IPS-18c (cell line): Measurements from ENCODE around the gene SLC51B.
A peak's percentile ranks its signal among the peaks of the same experiment; 100 is the strongest.
"Not testable (repeated sequence)": the region's sequence is repeated elsewhere in the genome, so short reads cannot be mapped to it uniquely, and the experiment has no call there.

ENCODE experiments used
- H3K4me3 ChIP-seq: 2 replicates; pipeline ENCODE4 v1.7.0; 2013; ENCODE audit warnings: low read depth, mild to moderate bottlenecking, low read length, moderate library complexity; ENCODE audit not compliant: insufficient read depth
- H3K9me3 ChIP-seq: one replicate; pipeline ENCODE4 v1.6.1; 2013; ENCODE audit warnings: mild to moderate bottlenecking, low read length, moderate library complexity; ENCODE audit not compliant: control insufficient read depth, insufficient read depth

SLC51B gene

DNA sequence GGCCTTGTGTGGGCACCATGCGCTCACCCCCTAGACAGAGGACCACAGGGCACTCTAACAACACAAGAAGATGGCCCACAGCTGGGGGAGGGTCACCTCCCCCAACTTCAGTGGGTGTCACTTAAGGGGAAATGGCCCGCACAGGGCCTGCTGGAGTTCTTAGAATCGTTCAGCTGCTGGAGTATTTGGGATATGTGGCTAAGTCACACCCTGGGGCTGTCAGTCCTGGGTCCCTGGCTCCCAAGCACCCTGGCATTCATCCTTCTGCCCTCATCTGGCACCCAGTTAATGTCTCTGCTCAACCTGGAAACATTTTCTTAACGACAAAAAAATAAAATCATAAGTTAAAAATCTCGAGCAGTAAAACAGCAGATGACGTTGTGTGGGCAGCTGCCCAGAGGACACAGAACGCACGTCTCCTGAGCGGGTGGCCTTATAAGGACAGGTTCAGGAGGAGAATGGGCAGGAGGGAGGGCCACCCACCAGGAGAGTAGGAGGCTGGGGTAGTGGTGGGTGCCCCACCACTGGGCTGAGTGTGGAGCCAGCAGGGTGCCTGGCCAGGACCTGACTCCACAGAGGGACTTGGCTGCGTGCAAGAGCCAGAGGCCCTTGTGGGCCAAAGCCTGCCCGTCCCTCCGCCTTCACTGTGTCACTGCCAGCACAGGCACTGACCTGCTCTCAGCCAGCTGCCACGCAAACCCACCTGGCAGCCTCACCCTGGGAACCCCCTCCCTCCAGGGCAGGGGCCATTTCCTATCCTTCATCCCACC lies 42.9 kb downstream of the SLC51B start:
- no peak overlapping the region for H3K4me3 ChIP-seq
- no peaks in the 10 kb centered on the region for H3K9me3 ChIP-seq

DNA sequence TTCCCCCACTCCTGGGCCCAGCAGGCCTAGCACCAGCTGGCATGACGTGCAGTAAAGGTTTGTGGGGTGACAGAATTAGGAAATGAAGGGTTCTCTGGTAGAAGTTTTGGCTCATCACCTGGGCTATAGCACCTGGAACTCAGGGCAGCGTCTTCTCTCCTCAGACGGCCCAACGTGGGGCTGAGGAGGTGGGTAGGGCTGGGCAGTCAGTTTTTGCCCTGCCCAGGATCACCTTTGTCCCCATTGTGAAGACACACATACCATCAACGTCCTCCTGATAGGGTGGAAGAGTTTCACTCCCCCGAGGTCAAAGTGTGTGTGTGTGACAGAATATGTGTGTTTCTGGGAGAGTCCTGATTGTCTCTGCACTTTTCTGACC lies 43.4 kb downstream of the SLC51B start:
- H3K9me3 ChIP-seq: no peaks in the 10 kb centered on the region
- no peak overlapping the region for H3K4me3 ChIP-seq

DNA sequence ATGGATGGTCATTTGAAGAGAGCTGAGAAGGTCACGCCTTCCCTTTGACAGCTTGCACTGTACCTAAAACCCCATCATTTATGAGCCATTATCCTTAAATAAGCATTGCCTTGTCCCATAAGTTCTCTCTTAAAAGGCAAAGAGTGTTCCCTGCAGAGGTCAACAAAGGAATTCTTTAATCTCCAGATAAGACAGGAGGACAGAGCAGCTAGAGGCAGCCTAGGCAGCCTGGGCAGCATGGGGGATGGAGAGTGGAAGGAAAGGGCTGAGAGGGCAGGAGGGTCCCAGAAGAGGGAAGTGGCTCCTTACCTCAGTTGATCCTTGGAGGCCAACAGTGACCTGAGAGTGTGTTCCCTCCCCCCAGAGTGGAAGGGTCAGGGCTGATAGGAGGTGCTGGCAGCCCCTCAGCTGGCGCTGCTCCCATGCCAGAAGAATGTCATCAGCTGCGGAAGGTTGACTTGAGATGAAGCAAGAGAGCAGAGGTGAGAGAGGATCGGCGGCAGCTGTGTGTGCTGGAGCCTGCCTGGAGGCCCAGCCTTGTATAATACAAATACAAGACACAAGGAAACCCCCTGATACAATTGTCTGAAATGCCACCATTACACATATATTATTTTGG lies 44.1 kb downstream of the SLC51B start:
- Histone ChIP-seq H3K4me3 (no peak overlapping the region), H3K9me3 (no peaks in the 10 kb centered on the region)

DNA sequence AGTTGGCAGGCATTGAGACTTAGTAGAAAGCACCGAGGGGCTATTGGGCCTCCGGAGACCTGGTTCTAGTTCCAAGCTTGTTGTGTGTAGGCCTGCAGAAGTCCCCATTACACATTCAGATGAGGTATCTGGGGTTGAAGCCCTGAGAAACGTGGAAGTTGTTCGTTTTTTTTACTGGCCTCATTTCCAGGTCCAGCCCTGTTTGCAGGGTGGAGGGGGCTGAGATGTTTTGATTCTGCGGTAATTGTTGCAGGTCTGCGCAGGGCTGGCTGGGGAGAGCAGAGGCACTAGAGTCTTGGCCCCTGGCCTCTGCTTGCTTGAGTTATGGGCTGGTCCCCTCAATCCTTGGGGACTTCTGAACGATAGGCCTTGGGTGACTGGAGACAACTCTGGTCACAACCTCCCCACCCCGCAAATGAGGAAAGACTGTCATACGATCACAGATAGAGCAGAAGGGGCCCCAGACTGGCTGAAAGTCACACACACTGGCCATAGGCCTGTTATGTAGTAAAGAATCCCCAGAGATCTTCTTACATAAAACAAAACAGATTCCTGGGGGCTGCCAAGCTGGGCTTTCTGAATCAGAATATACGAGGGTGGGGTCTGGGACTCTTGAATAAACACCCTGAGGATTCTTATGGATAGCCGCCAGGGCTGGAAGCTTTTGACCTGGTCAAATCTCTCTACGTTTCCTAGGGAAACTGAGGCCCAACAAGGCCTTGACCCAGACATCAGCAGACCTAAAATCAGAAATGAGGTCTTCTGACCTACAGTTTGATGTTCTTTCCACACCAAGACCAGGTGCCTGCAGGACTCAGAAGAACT lies 47.0 kb downstream of the SLC51B start:
- Histone ChIP-seq H3K9me3 (no peaks in the 10 kb centered on the region), H3K4me3 (no peak overlapping the region)

DNA sequence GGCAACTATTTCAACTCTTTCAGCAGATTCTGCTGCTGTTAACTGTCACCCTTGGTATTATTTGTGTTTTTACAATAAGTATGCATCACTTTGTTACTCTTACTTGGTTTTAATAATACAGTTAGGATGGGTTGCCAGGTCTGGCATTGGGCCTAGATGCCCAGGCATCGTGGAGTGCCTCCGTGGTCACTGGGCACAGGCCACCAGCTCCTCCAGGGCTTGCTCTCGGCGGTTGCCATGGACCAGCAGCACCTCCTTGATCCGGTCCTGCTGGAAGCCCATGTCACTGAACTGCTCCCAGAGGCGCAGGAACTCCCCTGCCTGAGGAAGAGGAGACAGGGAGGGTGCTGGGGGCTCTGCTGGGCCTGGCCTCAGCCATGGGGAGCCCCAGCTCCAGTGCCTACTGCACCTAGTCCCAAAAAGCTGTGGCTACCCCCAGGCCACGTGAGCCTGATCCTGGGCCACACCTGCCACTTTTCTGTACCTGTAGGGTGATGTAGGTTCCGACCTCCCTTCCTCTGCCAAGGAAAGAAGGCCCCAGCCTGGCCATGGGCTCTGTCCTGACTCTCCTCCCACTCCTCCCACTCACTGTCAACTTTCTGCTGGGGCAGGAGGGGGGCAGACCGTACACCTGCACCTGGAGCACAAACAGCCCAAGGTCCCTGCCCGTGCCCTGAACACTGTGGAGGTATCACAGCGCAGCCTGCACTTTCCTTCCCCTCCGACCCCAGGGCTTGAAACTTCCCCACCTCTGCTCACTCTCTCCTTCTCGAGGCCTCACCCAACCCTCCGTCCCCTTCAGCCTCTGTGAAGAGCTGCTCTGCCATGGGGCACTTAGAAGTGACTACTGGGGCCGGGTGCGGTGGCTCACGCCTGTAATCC lies 48.0 kb downstream of the SLC51B start:
- Histone ChIP-seq H3K4me3 (no peak overlapping the region), H3K9me3 (no peaks in the 10 kb centered on the region)

DNA sequence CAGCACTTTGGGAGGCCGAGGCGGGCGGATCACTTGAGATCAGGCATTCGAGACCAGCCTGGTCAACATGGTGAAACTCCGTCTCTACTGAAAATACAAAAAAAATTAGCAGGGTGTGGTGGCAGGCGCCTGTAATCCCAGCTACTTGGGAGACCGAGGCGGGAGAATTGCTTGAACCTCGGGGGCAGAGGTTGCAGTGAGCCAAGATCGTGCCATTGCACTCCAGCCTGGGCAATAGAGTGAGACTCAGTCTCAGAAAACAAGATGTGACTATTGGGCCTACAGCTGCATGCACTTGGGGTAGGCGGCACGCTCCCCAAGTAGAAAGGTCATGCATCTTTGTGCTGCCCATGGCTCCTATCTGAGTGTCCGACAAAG lies 48.6 kb downstream of the SLC51B start:
- H3K9me3 ChIP-seq, H3K4me3 ChIP-seq: not testable (repeated sequence)

DNA sequence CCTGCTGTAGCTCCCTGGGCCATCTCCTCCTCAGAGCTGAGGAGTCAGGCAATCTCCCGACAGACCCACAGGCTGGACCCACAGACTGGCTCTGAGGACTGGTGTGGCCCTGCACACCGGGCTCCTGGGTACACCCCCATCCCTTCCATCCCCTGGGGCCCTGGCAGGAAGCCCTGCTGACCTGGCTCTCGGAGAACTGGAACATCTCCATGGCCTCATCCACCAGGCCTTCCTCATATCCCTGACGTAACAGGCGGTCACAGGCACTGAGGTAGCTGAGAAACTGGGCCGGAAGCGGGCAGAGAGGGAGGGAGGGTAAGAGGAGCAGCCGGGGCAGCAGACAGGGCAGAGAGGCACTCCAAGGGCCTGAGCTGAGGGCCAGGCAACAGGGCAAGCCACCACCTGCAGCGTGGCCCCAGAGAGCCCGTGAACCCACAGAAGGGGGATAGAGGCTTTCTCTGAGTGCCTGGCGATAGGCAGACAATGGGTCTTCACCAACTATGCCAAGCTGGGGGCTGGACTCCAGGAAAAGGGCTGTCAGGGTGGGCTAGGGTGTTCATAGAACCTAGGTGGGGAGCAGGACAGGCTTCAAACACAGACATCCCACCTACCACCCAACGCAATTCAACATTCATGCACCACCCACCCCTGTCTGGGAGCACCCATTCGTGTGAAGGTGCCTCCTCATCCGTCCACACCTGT lies 49.3 kb downstream of the SLC51B start:
- Histone ChIP-seq H3K9me3 (no peaks in the 10 kb centered on the region), H3K4me3 (no peak overlapping the region)

DNA sequence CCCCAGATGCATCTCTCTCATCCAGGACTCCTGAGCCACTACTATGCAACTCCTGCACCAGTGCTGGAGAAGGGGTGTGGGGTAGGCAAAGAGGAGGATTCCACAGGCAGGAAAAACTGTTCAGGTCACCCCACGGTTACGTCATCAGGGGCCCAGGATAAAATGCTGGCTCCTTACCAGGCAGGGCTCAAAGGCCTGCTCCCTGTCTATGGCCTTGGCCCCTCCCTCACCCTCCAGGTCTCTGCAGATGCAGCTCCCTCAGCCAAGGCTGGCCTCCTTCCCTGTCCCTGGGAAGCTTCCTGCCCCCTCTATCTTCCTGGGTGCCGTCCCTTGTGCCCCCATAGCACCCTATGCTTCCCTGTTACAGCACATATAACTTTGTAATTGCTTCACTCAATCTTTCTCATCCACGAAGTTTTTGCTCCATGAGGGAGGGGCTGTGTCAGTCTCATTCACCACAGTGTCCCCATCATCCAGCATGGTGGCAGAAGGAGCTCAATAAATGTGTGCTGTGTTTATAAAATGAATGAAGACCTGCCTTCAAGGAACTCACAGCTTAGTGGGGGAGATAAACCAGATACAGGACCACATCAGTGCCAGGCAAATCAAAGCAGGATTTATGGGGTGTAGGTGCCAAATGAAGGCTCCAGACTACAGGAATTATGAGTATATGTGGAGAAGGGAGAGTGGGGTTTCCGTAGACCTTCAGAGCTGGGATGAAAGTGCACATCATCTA lies 50.0 kb downstream of the SLC51B start:
- H3K4me3 ChIP-seq: no peak overlapping the region
- H3K9me3 ChIP-seq: no peaks in the 10 kb centered on the region

DNA sequence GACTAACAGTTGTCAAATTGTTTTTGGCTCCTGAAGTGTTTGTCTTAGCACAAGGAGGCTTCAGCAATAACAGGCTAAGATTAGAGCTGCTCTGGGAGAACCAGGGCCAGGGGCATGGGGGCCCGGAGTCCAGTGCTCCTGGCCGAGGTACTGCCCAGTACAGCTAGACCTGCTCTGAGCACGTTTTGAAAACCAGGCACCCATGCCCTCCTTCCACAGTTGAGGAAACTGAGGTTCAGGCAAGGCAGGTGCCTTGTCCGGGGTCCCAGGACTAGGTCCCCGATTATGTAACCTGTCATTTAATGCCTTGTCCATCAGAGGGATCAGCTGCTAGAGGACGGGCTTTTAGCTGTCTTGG lies 50.5 kb downstream of the SLC51B start:
- H3K9me3 ChIP-seq: no peaks in the 10 kb centered on the region
- H3K4me3 ChIP-seq: no peak overlapping the region

DNA sequence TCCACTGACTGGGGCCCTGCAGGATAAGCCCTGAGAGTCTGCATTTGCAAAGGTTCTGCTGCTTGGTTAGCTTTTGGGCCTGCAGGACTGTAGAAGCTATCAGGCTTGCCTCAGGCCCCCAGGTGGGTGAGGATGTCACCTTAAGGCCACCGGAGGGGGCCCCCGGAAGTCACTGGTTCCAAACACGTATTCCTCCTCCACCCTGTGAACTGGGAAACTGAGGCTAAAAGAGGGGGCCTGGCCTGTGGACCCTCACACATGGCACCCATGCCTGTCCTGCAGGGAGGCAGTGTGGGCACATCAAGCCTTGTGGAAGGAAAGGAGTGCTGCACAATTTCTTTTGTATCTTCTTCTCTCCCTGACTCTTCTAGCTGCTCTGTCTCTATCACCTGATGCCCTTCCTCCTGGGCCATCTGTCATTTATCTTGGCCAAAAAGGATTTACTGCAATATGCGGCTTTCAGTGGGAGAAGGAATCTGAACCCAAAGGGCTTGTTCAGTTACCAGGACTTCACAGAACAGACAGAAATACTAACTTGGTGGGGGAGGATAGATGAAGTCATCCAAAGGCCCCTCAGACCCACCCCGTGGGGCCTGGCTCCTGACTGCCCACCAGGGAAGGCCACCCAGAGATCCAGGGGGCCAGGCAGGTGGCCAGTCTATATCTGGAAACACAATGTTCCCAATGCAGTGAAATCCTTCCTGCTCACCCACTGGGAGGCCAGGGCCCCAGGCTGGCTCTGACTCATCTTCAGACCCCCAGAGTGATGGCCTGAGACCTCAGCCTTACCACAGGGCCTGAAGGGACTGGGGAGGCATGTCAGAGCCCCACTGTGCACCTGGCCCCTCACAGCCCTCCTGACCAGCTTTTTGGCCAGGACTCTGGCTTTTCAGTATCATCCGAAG lies 51.5 kb downstream of the SLC51B start:
- no peak overlapping the region for H3K4me3 ChIP-seq
- H3K9me3 ChIP-seq: no peaks in the 10 kb centered on the region

DNA sequence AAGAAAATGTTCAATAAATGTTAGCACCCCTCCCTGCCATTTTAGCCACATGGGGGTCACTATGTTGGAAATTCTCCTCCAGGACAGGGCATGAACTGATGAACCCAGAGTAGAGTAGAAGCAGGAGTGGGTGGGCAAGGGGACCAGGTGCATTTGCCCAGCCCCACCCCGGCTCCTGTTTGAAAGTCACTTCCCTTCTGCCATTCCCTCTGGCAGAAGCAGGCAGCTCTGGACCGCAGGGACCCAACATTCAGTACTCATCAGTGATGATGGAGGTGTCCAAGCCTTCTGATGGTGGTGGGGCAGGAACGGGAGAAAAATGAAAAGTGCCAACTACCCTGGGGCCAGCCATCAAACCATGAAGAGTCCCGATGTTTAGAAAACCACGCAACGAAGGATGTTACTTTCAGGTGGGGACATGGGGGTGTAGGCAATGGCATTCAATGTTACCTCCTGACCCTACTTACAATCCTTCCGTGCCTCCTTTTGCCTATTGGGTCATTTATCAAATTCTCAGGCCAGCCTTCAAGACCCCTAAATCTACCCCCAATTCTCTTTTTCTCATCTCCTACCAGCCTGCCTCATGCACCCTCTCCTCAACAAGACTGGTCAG lies 52.6 kb downstream of the SLC51B start:
- no peaks in the 10 kb centered on the region for H3K9me3 ChIP-seq
- H3K4me3 ChIP-seq: no peak overlapping the region

DNA sequence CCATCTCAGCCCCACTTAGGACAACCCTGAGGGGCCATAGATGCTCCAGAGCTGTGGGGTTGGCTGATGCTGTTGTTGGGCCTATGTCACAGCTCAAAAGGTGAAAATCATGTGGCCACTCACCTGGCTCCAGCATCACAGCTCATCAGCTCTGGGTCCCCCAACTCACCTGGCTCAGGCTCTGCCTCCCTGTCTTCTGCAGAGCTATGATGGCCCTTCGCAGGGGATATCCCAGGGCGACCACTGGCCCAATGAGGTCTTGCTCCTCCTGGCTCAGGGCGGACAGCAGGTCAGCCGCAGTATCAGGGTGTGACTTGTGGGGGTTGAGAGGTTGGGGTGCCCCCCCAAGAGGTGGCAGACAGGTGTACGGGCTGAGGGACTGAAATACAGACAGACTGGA lies 54.1 kb downstream of the SLC51B start:
- Histone ChIP-seq H3K4me3 (no peak overlapping the region), H3K9me3 (no peaks in the 10 kb centered on the region)

DNA sequence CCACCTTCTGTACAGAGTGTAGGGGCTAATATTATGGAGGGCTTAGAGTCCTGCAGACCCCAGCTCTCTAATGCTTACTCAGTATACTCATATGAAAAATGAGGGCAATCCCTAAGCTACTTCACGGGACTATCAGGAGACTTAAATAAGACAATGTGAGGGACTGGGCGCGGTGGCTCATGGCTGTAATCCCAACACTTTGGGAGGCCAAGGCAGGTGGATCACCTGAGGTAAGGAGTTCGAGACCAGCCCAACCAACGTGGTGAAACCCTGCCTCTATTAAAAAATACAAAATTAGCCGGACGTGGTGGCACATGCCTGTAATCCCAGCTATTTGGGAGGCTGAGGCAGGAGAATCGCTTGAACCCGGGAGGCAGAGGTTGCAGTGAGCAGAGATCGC lies 54.6 kb downstream of the SLC51B start:
- not testable (repeated sequence) for H3K9me3 ChIP-seq, H3K4me3 ChIP-seq

DNA sequence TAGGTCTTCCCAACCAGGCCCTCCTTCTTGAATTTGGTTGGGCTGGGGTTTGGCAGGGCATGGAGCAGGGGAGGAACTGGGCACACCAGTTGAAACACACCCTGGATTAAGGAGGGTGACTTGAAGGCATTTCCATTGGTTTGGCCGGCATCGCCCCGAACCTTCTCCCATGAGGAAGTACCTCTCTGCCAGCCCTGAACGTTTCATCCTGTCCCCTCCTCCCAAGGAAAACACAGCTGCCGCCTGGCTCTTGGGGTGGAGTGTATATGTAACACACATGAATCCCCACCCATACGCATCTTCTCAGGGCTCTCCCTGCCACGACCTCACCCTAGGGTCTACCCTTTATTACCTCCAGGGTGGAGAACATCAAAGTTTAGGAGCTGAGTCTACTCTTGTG lies 55.3 kb downstream of the SLC51B start:
- Histone ChIP-seq H3K4me3 (no peak overlapping the region), H3K9me3 (no peaks in the 10 kb centered on the region)

DNA sequence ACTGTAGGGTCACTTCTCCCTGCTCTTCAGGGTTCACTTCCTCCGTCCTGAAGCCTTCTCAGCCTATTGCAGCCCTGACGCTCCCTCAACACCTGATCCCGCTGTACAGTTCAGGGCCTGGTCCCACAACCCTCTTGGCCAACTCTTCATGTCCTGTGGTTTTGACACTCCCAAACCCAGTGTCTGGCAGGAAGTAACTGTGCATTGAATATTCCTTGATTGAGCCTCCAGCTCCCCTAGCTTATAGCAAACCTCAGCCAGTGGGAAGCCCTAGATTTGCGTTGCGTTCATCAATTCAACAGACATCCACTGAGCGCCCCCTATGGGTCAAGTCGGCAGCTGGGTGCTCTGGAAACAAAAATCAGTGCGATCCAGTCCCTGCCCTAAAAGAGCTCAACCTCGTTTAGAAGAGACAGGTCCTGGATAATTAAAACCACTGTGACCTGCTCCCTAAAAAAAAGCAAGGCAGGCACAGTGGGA lies 56.3 kb downstream of the SLC51B start:
- Histone ChIP-seq H3K9me3 (no peaks in the 10 kb centered on the region), H3K4me3 (peak overlapping the region; percentile 16; the same call in 1 of the 2 replicates)
